ENCODE data around the gene ITGB1BP1. TPM values are rescaled to one million over a fixed set of nuclear protein-coding genes. Genes with fewer than 3 reads are reported as not detected.

The ITGB1BP1 gene
- total RNA-seq, 3 donors from 2014 or later: 34.7 to 78.3 (median 41.0) TPM

GRCh38 chr2:9424447-9425164, 1.3 kb upstream of the ITGB1BP1 start:
- DNase-seq (no peak), ATAC-seq (no peak)
- intact Hi-C loops (cut with DNase I, micrococcal nuclease): no loop called here
- H3K36me3 ChIP-seq (ENCODE audit: low read depth): no peaks in the 10 kb centered on the region
- no peak for TF ChIP-seq CTCF (IDR thresholded peaks at IDR 0.05)
- no peaks in the 10 kb centered on the region for H3K9me3 ChIP-seq
- H3K4me3 ChIP-seq: no peak overlapping the region
- H3K4me1 ChIP-seq (ENCODE audit: low read depth): peaks cover 9% of the 10 kb centered on the region

- peak; percentile 9 for ATAC-seq
- DNase-seq: peak in 1 of 3 donors; percentile 21
- no peaks in the 10 kb centered on the region for H3K9me3 ChIP-seq
- TF ChIP-seq CTCF (IDR thresholded peaks at IDR 0.05): no peak
- H3K4me3 ChIP-seq: peak overlapping the region; percentile 60
- H3K36me3 ChIP-seq (ENCODE audit: low read depth): no peaks in the 10 kb centered on the region
- H3K4me1 ChIP-seq (ENCODE audit: low read depth): peaks cover 9% of the 10 kb centered on the region
- intact Hi-C loops (cut with DNase I, micrococcal nuclease): no loop called here
These were observed 569 bp upstream of the ITGB1BP1 start for GRCh38 chr2:9423922-9424272.

GRCh38 chr2:9422321-9423099, 818 bp downstream of the ITGB1BP1 start:
- no peak for TF ChIP-seq CTCF (IDR thresholded peaks at IDR 0.05)
- DNase-seq: peak; percentile 55 to 76 (median 66)

GRCh38 chr2:9420495-9420894, 2.8 kb downstream of the ITGB1BP1 start:
- no peak for TF ChIP-seq CTCF (IDR thresholded peaks at IDR 0.05)
- intact Hi-C loops (cut with DNase I, micrococcal nuclease): no loop called here
- Histone ChIP-seq H3K4me3 (no peak overlapping the region), H3K36me3 (ENCODE audit: low read depth) (no peaks in the 10 kb centered on the region), H3K4me1 (ENCODE audit: low read depth) (peaks cover 9% of the 10 kb centered on the region), H3K9me3 (no peaks in the 10 kb centered on the region)
- ATAC-seq (no peak), DNase-seq (no peak)

More at GRCh38 chr2:9422321-9423099, 818 bp downstream of the ITGB1BP1 start:
- H3K4me3 ChIP-seq: peak overlapping the region; percentile 60
- no peaks in the 10 kb centered on the region for H3K36me3 ChIP-seq (ENCODE audit: low read depth)
- intact Hi-C loops (cut with DNase I, micrococcal nuclease): no loop called here
- peaks cover 9% of the 10 kb centered on the region for H3K4me1 ChIP-seq (ENCODE audit: low read depth)
- no peaks in the 10 kb centered on the region for H3K9me3 ChIP-seq
- ATAC-seq: peak; percentile 47

- H3K36me3 ChIP-seq (ENCODE audit: low read depth): no peaks in the 10 kb centered on the region
- peaks cover 9% of the 10 kb centered on the region for H3K4me1 ChIP-seq (ENCODE audit: low read depth)
- H3K4me3 ChIP-seq: no peak overlapping the region
- intact Hi-C loops (cut with DNase I, micrococcal nuclease): no loop called here
- ATAC-seq (no peak), DNase-seq (no peak)
- H3K9me3 ChIP-seq: no peaks in the 10 kb centered on the region
- no peak for TF ChIP-seq CTCF (IDR thresholded peaks at IDR 0.05)
These were observed 3.8 kb downstream of the ITGB1BP1 start for GRCh38 chr2:9419541-9419940.

Data from mucosa of descending colon (tissue), 3 donors.